GM19238 (cell line): ENCODE data around the gene EML6.

Source experiments
- DNase-seq: peaks from one replicate; pipeline ENCODE4 v3.0.0; 2011; ENCODE audit warnings: low spot score; ENCODE audit not compliant: insufficient read length

EML6 gene

GRCh38 chr2:54963476-54963875 is 240.0 kb downstream of the EML6 start:
- DNase-seq = no peak

- DNase-seq = no peak
Observed at GRCh38 chr2:54964271-54964670, 240.8 kb downstream of the EML6 start.

- no peak for DNase-seq
Observed at GRCh38 chr2:54964816-54965215, 241.4 kb downstream of the EML6 start.

GRCh38 chr2:54965425-54965824 is 242.0 kb downstream of the EML6 start:
- DNase-seq = no peak

GRCh38 chr2:54966165-54966832 is 242.8 kb downstream of the EML6 start:
- DNase-seq = no peak

GRCh38 chr2:54966837-54967236 is 243.4 kb downstream of the EML6 start:
- DNase-seq = no peak

GRCh38 chr2:54967269-54967668 is 243.8 kb downstream of the EML6 start:
- DNase-seq = no peak

- DNase-seq = no peak
Observed at GRCh38 chr2:54967759-54968365, 244.4 kb downstream of the EML6 start.

GRCh38 chr2:54968561-54969218 is 245.2 kb downstream of the EML6 start:
- DNase-seq = no peak

GRCh38 chr2:54969295-54969939 is 246.0 kb downstream of the EML6 start:
- DNase-seq = no peak

GRCh38 chr2:54969940-54970338 is 246.5 kb downstream of the EML6 start:
- DNase-seq = no peak

GRCh38 chr2:54975175-54975574 is 251.7 kb downstream of the EML6 start:
- DNase-seq = no peak

- no peak for DNase-seq
Observed at GRCh38 chr2:54975598-54976492, 252.4 kb downstream of the EML6 start.

- no peak for DNase-seq
Observed at GRCh38 chr2:54977149-54977548, 253.7 kb downstream of the EML6 start.

- DNase-seq = no peak
Observed at GRCh38 chr2:54979321-54980044, 256.0 kb downstream of the EML6 start.

GRCh38 chr2:54981385-54981784 is 257.9 kb downstream of the EML6 start:
- DNase-seq = no peak

- no peak for DNase-seq
Observed at GRCh38 chr2:54983345-54984220, 260.1 kb downstream of the EML6 start.

- no peak for DNase-seq
Observed at GRCh38 chr2:54984476-54984875, 261.0 kb downstream of the EML6 start.

- no peak for DNase-seq
Observed at GRCh38 chr2:54986264-54986663, 262.8 kb downstream of the EML6 start.

GRCh38 chr2:54988612-54989011 is 265.1 kb downstream of the EML6 start:
- DNase-seq = no peak
